ENCODE data around the gene PTPRN2.

The PTPRN2 gene

GRCh38 chr7:158028290-158028941 is 559.2 kb downstream of the PTPRN2 start:
- no peak for DNase-seq
- in situ Hi-C loops (cut with MboI; ENCODE audit: low pct_unique_long_range_greater_than_20kb, low sequenced_read_pairs) = no loop called here

- DNase-seq = no peak
- in situ Hi-C loops (cut with MboI; ENCODE audit: low pct_unique_long_range_greater_than_20kb, low sequenced_read_pairs) = no loop called here
Observed at GRCh38 chr7:158027646-158028045, 560.0 kb downstream of the PTPRN2 start.

- in situ Hi-C loops (cut with MboI; ENCODE audit: low pct_unique_long_range_greater_than_20kb, low sequenced_read_pairs) = no loop called here
- no peak for DNase-seq
Observed at GRCh38 chr7:158026636-158027265, 560.9 kb downstream of the PTPRN2 start.

DNA sequence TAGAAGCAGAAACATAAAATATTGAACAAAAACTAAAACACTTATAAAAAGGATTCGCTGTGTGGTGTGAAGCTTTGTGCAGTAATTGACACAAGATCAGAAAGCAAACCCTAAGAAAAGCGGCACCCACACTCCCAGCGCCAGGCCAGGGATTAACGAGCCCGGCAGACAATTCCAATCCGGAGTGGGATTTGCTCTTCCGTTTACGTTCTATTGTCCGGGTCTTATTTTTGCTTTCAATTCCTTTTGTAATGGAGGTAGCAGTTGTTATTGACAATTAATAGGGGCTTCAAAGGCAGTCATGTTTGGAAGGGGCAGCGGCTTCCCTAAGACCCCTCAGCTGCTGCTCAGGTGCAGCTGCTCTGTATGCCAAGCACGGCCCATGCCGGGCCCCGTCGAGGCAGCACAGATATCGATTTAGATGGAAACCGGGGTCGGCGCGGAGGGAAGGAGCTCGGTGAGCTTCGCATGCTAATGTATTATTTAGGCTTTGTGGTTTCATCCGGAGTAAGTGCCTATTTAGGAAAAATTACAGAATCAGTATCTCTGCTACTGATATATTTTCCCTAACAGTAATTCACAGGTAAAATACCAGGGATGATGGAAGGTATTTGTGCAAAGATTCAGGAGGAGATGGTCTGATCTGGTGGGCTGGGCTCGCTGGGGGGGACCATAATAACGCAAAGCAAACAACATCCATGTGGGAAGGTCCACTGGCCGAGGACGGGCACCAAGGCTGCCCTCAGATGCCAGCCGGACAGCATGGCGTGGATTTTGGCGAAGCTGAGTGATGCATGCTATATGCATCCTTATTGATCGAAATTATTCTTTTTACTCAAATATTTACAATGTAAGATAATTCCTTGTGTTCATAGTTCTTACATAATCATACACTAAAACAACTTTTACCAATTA is 561.7 kb downstream of the PTPRN2 start:
- no peak for DNase-seq
- in situ Hi-C loops (cut with MboI; ENCODE audit: low pct_unique_long_range_greater_than_20kb, low sequenced_read_pairs) = no loop called here

DNA sequence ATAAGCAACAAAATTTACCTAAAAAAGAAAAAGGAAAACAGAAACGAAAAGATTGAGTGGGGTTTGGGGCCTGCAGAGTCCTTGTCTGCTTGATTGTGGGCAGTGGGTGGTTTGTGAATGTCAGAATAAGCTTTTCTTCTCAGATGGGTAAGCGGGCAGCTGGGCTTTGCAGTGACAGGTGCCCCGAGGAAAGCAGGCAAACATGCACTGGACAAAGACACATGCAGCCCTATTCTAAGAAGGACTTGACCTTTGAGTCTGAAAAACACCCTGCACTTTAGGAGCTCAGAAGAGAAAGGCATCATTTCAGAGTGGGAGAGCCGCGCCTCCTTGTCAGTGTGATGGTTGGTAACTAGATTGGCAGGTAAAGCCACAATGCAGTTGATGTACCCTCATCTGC is 562.7 kb downstream of the PTPRN2 start:
- no peak for DNase-seq
- in situ Hi-C loops (cut with MboI; ENCODE audit: low pct_unique_long_range_greater_than_20kb, low sequenced_read_pairs) = no loop called here

DNA sequence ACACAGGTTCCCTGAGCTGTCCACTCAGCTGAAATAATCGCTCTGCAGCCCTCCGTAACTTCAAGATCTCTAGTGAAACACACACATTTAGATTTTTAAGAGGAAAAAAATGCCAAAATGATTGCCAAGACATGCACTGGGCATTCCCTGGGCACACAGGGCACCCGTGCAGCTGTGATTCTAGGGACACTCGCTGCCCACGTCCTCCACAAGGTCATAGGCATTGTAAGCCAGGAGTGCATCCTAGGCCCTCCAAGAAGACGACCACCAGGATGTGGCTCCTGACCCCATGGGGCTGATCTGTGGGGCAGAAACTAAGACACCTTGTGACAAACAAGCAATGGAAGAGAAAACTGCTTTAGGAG is 563.3 kb downstream of the PTPRN2 start:
- in situ Hi-C loops (cut with MboI; ENCODE audit: low pct_unique_long_range_greater_than_20kb, low sequenced_read_pairs) = no loop called here
- no peak for DNase-seq

GRCh38 chr7:158023681-158024350 is 563.8 kb downstream of the PTPRN2 start:
- in situ Hi-C loops (cut with MboI; ENCODE audit: low pct_unique_long_range_greater_than_20kb, low sequenced_read_pairs) = no loop called here
- no peak for DNase-seq

DNA sequence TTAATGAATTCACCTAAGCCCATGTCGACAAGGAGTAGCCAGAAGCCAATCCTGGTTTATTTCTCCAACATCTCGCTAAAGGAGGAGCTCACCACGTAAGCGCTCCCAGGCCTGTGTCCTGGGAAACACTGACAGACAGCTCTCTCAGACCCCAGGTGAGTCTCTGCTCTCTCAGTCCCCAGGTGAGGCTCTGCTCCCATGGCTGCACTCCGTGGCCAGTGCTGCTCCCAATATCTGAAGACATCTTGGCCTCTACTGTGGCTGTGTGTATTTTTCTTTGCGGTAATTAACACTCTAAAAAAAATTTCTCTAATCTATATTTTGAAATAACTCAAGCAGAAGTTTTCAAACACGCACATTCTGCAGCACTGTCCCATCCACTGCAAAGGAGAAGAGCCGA is 564.5 kb downstream of the PTPRN2 start:
- in situ Hi-C loops (cut with MboI; ENCODE audit: low pct_unique_long_range_greater_than_20kb, low sequenced_read_pairs) = no loop called here

DNA sequence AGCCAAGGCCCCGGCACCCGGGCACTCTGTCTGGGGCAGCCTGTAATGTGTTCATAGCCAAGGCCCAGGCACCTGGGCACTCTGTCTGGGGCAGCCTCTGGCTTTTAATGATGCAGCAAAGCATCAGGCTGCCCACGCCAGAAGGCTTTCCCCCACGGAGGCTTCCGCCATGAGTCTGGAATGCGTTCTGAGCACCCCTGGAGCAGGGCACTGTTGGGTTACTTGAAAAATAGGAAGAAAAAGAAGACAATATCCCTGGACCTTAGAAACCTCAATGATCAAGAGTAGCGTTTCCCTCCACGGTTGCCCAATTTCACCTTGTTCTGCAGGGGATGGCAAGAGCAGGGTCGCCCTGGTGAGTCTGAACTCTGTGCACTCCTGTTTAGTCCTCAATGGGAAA is 565.0 kb downstream of the PTPRN2 start:
- DNase-seq = no peak
- in situ Hi-C loops (cut with MboI; ENCODE audit: low pct_unique_long_range_greater_than_20kb, low sequenced_read_pairs) = no loop called here

More for the DNA sequence above, 564.5 kb downstream of the PTPRN2 start:
- no peak for DNase-seq

- in situ Hi-C loops (cut with MboI; ENCODE audit: low pct_unique_long_range_greater_than_20kb, low sequenced_read_pairs) = no loop called here
- DNase-seq = no peak
Observed at GRCh38 chr7:158021836-158022235, 565.8 kb downstream of the PTPRN2 start.

DNA sequence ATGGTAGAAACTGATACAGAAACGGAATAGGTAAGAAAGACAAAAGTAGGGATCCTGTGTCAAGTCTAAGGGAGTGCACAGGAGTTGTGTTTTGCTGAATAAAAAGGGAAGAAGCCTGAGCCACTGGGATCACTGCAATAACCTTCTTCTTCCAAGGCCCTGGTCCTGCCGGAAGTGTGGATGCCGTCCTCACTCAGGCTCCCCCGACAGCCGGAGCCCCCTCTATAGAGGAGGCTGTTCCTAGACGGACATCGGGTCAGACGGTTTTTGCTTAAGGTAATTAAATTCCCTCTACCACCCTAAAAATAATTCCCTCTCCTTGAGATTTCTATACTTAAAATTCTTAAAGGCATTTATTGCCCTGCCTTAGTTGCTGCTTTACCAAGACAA is 566.9 kb downstream of the PTPRN2 start:
- in situ Hi-C loops (cut with MboI; ENCODE audit: low pct_unique_long_range_greater_than_20kb, low sequenced_read_pairs) = no loop called here
- no peak for DNase-seq

- in situ Hi-C loops (cut with MboI; ENCODE audit: low pct_unique_long_range_greater_than_20kb, low sequenced_read_pairs) = no loop called here
- DNase-seq = no peak
Observed at GRCh38 chr7:158019726-158020705, 567.6 kb downstream of the PTPRN2 start.

DNA sequence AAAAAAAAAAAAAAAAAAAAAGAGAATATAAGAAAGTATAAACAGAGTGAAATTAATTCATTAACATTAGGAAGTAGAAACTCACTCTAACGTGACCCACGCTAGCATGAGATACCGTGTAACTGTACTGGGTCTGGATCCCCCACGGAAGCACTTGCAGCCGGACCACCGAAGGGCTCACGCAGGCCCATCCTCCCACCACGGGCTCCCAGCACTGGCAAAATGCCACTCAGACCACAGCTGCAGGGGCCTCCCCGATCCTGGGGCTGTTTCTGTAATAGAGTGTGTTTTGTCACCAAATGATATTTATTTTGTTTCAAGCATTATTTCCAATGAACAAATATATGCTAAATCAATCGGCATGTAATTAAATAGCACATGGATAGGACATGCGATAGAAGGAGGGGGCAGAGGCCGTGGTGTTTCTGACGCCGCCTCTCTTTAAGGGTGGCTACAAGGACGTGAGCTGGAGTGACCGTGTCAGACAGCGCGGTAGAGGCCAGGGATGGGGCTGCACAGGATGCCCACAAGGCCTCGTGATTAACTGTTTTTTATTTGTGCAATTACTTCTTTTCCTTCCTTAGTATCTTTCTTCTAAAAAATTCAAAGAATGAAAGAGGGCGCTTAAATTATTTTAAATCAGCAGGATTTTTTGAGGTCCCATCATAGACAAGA is 568.5 kb downstream of the PTPRN2 start:
- DNase-seq = no peak
- in situ Hi-C loops (cut with MboI; ENCODE audit: low pct_unique_long_range_greater_than_20kb, low sequenced_read_pairs) = no loop called here

DNA sequence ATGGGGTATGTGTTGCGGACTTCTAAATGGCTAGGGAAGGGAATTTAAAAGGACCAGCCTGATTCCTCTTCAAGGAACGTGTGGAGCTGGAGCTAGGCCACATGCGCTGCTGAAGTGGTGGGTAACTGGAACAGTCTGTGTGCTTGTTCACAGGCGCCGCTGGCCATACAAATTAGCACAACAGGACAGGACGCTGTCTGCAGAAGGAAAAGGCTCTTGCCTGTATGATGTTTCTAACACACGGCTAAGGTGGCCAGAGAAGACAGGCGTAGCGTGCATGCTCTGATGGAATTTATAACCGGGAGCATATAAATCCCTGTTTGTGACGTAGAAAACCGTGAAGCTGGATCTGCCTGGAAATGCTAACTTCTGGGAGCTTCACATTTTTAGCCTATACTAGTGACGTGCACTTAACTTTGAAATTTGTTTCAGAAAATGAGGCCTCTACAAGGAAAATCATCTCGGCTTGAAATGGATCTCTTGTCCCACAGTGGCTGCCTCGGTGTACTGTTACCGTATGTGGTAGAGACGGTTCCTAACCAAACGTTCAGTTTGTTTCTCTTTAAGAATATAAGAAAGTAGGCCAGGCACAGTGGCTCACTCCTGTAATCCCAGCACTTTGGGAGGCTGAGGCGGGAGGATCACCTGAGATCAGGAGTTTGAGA is 569.4 kb downstream of the PTPRN2 start:
- in situ Hi-C loops (cut with MboI; ENCODE audit: low pct_unique_long_range_greater_than_20kb, low sequenced_read_pairs) = no loop called here
- DNase-seq = no peak

DNA sequence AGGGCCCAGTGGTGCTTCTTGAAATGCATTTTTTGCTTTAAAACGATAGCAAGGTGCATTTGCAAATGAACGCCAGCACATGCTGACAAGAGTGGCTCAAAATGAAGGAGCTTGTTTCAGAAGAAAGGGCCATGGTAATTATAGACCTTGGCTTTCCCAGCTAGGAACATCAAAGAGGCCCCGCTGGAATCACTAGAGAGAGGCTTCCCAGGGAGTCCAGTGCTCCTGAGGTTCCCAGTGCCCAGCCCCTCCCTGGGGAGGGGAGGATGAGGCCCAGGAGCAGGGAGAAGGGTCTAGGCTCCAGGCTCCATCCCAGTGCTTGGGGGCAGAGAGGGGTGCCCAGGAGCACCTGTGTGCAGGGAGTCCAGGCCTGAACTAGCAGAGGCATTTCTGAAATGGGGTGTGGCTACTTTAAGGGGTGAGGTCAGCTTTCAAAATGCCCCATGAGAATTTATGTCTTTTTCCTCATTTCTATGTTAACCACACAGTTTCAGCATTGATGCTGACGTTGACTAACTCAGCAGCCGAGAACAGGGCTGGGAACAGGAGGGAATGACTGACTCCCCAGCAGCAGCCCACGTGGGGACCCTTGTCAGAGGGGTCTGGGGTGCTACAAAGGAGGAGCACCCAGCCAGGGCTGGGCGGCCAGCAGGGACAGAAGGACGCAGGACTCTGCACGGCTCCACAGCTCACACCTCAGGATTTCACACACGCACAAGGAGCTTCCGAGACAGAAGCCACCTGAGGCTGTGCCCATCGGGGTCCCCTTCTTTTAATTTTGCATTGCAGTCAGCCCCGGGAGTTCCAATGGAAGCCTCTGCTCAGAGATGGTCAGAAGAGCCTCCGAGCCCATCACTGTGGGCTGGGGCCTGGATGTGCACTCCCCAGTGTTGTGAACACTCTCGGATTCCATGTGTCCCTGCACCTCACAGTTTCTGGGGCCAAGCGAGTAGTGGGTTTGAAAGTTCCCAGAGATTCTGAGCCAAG is 570.2 kb downstream of the PTPRN2 start:
- DNase-seq = no peak
- in situ Hi-C loops (cut with MboI; ENCODE audit: low pct_unique_long_range_greater_than_20kb, low sequenced_read_pairs) = no loop called here
